ENCODE measurements around the gene SERTAD3.
"Not testable (repeated sequence)": the region's sequence is repeated elsewhere in the genome, so short reads cannot be mapped to it uniquely, and the experiment has no call there.

The SERTAD3 gene

GRCh38 chr19:40465025-40465556 is 21.0 kb upstream of the SERTAD3 start:
- peak overlapping the region; percentile 63 for H3K4me3 ChIP-seq (ENCODE audit: low read depth, low read length)
- no peak for TF ChIP-seq CTCF (IDR thresholded peaks at IDR 0.05; ENCODE audit: low read depth, low read length, missing control alignments)
- DNase-seq (ENCODE audit: low read depth) = no peak

- peak overlapping the region; percentile 63 for H3K4me3 ChIP-seq (ENCODE audit: low read depth, low read length)
- TF ChIP-seq CTCF (IDR thresholded peaks at IDR 0.05; ENCODE audit: low read depth, low read length, missing control alignments) = peak; percentile 90
- no peak for DNase-seq (ENCODE audit: low read depth)
Observed at GRCh38 chr19:40464059-40465024, 20.2 kb upstream of the SERTAD3 start.

GRCh38 chr19:40463587-40464037 is 19.5 kb upstream of the SERTAD3 start:
- DNase-seq (ENCODE audit: low read depth); H3K4me3 ChIP-seq (ENCODE audit: low read depth, low read length): not testable (repeated sequence)

- TF ChIP-seq CTCF (IDR thresholded peaks at IDR 0.05; ENCODE audit: low read depth, low read length, missing control alignments) = no peak
- no peak overlapping the region for H3K4me3 ChIP-seq (ENCODE audit: low read depth, low read length)
- no peak for DNase-seq (ENCODE audit: low read depth)
Observed at GRCh38 chr19:40461669-40462221, 17.6 kb upstream of the SERTAD3 start.

GRCh38 chr19:40460185-40460584 is 16.1 kb upstream of the SERTAD3 start:
- no peak for TF ChIP-seq CTCF (IDR thresholded peaks at IDR 0.05; ENCODE audit: low read depth, low read length, missing control alignments)
- H3K4me3 ChIP-seq (ENCODE audit: low read depth, low read length) = no peak overlapping the region
- no peak for DNase-seq (ENCODE audit: low read depth)

- H3K4me3 ChIP-seq (ENCODE audit: low read depth, low read length) = no peak overlapping the region
- TF ChIP-seq CTCF (IDR thresholded peaks at IDR 0.05; ENCODE audit: low read depth, low read length, missing control alignments) = no peak
- no peak for DNase-seq (ENCODE audit: low read depth)
Observed at GRCh38 chr19:40458597-40458974, 14.5 kb upstream of the SERTAD3 start.

GRCh38 chr19:40457953-40458596 is 13.9 kb upstream of the SERTAD3 start:
- TF ChIP-seq CTCF (IDR thresholded peaks at IDR 0.05; ENCODE audit: low read depth, low read length, missing control alignments) = no peak
- DNase-seq (ENCODE audit: low read depth) = no peak
- no peak overlapping the region for H3K4me3 ChIP-seq (ENCODE audit: low read depth, low read length)
